Stimulated activated CD4-positive, alpha-beta T cell treated with anti-CD3 and anti-CD28 coated beads, TNF-alpha, amount 100 ng/mL, for 24 hours (primary cell): ENCODE data around the gene PSMG4.

ENCODE experiments used
- DNase-seq, 3 experiments: peaks; one replicate each; pipeline ENCODE4 v3.0.0-alpha.2; 2020; ENCODE audit warnings: low read depth in 3 of 3

PSMG4 gene

DNA sequence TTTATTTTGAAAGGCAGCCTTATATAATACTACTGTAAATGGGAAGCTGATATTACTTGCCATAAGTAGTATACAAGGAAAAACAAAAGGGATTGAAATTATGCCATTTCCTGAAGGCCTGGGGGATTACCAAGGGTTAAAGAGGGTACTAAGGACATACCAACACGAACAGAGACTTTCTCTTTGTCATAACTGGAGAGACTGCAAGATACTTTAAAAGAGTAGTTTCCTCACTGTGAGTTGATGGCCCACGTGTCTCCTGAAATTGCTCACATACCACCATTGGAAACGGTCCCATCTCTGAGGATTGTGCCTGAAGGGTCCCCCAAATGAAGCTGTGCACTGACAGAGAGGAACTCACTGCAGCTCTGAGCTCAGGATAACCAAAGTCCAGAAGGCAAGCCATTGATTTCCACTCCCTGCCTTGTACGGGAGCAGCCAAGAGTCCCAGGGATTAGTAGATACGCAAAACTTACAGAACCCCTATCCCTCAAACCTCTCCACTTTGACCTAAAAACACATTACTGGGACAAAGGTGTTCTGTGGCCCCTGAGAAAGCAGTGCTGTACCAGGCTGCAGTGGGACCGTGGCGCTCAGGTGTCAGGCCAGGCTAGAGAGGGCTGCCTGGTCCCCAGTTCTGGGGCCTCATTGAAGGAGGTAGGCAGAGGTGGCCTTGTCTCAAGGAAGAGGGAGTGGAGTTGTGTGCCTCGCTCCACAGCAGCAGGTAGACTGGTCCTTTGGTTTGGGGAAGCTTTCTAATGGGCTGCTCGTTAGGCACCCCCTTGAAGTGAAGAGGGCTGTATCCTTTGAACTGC lies 15.2 kb downstream of the PSMG4 start:
- DNase-seq, result no peak

DNA sequence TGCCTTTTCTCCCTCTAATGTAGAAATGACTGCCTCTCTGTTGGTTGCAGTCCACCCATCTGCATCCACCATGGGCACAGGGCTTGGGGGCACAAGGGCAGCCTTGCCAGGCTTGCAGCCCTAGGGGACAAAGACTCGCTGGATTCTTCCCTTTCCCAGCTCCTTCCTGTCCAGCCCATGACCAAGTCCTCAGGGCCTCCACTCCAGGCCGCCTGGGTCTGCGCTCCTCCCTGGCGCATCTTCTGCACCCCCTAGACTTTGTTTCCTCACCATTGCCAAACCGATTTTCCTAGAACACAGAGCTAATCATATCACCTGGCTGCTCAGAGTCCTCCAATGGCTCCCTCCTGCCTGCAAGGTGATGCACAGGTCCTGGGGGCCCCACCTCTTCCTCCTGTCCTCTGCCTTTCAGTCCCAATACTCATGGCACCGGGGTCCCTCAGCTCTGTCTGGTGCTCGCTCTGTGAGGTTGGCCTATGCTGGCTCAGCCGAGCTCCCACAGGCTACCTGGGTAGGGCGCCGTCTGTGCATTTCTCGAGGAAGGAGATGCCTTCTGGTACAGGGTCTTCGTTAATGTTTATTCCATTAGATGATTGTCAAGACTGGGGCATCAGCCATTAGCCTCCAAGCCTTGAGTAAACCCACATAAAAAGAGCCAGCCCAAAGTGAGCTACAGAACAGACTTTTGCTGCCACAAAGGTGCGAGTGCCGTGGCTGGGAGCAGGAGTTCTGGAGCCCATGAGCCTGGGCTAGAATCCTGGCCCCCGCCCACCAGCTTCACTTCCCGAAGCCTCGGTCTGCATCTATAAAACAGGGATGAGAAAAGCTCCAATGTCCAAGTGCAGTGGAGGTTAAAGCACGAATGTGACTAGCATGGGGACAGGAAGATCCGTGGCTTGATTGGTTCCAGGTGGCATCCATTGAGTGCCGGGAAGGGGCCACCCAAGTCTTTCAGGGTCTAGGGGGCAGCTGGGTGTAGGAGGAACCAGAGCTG lies 17.7 kb downstream of the PSMG4 start:
- no peak for DNase-seq

DNA sequence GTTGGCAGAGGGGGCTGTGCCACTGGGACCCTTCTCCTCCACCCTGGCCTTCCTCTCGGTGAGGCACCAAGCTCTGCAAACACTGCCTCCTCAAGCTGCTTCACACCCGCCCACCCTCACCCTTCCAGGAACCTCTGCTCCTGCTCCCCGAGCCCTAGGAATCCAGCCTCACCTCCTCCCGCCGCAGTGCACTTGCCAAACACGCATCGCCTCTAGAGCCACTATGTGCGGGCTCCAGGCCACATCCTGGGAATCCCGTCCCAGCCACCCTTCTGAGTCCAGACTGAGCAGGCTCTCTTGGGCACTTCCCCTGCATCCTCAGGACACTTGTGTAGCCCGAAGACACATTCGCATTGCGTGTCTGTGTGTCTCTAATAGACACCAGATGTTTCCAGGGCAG lies 18.5 kb downstream of the PSMG4 start:
- DNase-seq, result no peak

DNA sequence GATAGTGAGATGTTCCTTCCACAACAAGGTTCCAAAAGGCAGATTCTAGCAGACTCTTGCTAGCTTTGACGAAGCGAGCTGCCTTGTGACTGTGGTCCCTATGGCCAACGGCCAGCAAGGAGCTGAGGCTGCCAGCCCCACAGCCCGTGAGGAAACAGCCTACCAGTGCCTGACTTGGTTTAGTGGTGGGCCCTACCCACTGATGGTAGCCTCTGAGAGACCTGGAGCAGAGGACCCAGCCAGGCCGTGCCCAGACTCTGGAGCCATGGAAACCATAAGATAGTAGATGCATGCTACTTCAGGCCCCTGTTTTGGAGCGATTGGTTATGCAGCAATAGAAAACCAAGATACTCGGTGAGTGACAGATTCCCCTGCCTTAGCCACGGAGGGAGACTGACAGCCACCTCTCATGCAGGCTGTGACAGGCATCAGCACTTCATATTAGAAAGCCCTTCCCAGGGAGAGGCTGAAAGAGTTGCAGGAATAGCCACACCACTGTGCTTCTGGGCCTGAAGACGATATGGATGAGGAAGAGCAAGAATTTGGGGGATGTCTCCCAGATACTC lies 19.2 kb downstream of the PSMG4 start:
- DNase-seq, result no peak

DNA sequence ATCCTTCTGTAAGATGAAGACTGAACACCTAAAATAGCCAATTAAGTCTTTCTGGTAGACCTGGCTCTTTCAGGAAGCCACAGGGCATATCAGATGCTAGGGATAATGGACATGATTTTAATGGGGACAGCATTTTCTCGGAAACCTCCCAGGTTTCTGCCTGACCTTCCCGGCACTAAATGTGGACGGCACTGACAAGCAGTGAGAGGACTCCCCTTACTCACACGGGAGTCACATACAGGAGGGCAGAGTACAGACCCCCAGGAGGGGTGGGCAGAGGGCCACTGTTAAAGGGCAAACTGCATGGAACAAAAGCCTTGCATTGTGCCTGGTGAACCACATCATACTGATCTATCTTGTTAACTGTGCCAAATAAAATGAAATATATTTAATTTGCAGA lies 19.9 kb downstream of the PSMG4 start:
- DNase-seq, result no peak

DNA sequence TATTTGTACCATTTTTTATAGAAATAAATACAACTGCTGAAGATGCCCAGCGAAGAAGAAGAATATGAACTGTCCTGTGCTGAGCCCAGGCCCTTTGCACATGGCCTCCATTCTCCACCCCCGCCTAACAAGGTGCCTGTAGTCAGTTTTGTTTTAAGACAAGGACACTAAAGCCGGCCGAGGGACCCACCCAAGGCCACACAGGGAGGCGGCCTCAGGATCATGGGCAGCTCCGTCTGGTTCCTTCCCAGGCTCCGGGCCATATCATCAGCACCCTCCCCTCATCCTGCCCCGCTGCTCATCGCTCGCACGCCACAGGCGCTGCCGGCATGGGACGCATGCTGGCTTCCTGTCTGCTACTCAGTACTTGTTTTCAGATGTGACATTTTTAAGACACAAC lies 21.3 kb downstream of the PSMG4 start:
- DNase-seq, result no peak

DNA sequence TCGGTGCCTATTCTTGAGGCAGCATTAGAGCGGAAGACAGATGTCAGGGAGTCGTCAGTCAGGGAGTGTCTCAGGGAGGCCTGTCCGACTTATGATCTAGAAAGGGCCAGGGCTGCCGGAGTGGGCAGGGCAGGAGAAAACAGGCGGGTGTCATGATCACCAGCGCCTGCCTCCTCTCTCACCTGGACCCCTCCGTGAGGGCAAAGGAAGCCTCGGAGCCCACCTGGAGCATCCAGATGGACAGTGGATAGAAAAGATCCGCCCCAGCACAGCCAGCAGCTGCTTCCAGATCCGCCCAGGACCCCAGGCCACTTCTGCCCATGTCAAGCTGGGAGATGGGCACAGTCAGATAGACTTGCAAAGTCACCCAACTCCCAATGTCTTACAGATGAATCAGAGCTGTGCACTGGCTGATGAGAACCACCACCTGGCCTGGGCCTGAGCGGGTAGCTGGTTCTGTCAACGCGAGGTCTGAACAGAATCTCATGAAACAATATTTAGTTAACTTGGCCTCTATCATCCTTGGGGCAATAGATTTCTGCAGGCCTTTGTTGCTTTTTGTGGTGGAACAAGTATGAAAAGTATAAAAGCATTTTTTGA lies 22.2 kb downstream of the PSMG4 start:
- no peak for DNase-seq

DNA sequence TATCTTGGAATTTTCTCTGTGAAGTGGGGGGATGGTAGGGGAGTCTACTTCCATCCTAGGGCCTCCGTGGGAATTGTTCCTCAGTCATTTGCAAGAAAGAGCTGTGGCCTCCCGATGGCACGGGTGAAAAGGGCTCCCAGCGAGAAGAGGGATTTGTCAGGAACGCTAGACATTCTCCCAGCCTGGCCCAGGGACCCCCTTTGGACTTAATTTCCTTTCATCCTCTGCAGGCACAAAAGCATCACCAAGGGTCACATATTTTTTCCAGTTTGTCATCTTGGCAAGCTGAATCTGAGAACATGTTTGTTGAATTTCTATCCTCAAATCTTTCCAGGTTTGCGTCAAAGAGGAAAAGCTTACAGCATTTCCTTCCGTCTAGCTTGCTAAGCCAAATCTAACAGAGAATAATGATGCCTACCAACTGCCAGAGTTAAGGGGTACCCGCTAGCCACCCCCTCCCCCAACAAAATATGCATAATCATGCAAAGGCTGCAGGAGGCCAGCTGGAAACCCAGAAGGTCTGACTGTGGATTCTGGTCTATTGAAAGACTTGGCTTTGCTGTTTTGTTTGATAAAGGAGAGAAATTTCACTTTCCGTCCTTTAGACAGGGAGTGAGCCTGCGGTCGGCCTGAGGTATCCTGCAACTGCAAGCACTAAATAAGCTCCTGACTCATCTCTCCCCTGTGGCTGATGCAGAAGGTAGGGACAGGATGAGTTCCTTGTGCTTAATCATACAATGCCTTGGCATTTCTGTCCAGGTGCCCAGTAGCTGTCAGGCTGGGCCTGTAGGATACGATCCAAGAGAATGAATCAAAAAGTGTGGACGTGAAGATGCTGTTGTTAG lies 23.1 kb downstream of the PSMG4 start:
- DNase-seq, result no peak

DNA sequence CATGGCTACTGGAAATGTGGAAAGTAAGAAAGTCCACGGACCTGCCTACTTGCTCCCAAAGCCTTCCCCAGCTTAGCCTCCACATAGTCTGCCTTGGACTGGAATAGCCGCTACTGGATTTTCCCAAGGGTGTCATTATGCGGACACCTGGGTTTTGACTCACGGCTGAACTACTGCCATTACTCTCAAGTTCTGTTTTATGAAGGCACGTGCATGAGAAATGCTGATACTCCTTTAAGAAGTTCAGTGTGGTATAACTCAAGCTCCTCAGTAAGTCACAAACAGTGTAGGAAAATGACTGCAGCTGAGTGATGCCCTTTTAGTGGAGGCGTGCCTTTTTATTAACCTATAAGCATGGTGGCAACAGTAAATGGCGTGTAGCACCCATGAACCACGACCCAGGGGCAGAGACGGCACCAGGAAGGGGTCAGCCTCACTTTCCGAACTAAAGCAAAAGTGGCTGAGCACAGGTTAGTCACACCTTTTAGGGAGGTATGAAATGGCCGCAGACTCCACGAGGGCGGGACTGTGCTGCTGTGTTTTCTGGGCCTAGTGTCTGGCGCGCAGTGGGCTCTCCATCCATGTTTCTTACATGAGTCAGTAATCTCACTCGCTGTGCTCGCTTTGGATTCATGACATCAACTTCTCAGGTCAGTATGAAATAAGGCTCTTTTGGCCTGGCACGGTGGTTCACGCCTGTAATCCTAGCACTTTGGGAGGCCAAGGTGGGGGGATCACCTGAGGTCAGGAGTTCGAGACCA lies 23.9 kb downstream of the PSMG4 start:
- no peak for DNase-seq

DNA sequence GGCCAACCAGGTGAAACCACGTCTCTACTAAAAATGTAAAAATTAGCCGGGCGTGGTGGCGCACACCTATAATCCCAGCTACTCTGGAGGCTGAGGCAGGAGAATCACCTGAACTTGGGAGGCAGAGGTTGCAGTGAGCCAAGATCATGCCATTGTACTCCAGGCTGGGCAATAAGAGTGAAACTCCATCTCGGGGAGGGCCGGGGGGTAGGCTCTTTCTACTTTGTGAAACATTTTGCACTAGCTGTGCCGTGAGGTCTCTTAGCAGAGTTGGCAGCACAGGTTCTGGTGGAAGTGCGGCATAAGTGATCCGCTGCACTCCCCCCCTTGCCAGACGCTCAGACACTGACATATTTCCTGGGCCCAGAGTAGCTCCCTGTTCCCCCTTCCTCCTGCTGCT lies 24.5 kb downstream of the PSMG4 start:
- no peak for DNase-seq

DNA sequence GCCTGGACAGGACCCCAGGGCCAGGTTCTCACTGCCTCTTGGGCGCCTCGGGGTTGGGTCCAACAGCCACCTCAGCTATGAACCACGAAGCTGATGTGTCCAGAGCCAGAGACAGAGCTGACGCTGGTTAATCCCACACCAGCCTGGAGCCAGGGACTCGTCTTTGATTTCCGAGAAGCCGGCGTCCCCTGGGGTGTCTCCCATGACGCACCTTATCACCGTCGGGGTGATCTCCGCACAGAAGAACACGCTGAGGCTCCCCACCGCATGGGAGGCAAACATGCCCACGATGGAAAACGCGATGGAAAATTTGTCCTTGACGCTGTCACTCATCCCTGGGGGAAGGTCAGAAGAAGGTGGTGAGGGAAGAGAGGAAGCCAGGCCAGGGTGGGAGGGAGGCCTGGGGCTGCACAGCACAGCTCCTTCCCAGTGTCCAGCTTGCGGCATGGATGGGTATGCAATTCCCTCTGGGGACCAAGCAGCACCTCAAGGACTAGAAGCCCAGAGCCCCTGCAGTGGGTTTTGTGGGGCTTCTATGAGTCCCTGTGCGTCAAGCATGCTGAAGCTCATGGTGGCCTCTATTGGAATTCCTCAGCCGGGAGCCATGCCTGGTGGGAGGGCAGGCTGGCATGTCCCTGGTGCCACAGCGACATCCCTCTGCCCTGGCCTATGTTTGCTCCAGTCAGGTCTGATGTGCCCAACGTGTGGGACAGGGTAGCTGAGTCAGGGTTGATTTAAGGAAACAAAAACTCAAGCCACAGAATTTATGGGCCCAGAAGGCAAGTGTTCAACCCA lies 25.1 kb downstream of the PSMG4 start:
- DNase-seq, result no peak

DNA sequence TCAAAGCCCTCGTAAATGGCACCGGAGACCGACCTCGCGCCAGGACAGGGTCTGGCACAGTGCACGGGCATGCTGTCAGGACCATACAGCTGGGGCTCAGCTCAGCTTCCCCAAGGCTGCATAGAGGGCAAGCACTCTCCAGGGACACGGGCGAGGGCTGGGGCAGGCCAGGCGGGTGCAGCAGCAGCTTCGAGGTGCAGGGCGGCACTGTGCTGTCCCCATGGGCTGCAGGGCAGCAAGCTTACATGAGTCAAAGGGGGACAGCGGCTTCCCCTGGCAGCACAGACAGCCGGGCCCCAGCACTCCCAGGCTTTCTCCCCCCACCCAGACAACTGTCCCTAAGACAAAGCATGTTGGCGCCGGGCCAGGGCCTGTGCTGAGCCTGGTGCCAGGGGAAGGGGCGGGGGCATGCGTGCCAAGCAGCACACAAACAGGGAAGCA lies 25.7 kb downstream of the PSMG4 start:
- DNase-seq, result no peak

DNA sequence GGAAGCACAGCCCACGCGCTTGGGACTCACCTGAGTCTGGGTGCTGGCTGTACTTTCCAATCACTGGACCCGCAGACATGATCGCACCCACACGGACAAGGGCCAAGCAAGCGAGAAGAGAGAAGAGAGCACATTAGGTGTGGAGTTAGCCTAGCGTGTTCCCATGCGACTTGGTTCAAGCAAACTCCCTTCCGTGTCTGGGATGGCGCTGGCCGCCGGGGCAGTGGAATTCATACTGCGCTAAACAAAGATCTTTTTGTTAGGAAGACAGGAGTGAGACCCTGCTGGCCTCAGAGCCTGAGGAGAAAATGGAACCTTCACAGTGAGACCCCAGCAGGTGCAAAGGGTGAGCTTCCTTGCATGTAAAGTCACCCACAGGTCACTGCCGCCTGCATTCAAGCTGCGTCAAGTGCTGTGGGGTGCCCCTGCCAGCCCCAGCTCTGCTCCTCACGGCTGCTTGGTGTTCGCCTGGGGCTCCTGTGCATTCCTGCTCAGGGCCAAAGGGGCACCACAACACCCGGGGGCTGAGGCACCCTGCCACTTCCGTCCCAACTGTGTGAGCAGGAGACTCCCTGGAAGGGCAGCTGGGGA lies 26.4 kb downstream of the PSMG4 start:
- DNase-seq, result no peak

DNA sequence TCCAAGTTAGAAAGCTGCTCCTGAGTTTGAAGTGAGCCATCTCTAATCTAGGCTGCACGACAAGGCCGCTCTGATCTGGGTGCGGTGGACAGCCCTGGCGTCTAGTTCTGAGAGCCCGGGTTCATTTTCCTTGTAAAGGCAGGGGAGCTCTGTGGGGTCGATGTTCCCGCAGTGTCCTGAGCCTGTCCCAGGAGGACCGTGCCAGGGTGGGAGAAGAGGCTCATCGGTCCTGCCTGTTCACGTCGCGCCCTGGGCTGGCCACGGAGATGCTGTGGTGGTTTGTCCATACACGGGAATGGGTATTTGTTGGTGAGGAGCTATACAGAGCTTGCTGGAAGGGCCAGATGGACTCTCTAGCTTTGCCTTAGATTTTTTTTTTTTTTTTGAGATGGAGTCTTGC lies 27.0 kb downstream of the PSMG4 start:
- DNase-seq, result no peak

DNA sequence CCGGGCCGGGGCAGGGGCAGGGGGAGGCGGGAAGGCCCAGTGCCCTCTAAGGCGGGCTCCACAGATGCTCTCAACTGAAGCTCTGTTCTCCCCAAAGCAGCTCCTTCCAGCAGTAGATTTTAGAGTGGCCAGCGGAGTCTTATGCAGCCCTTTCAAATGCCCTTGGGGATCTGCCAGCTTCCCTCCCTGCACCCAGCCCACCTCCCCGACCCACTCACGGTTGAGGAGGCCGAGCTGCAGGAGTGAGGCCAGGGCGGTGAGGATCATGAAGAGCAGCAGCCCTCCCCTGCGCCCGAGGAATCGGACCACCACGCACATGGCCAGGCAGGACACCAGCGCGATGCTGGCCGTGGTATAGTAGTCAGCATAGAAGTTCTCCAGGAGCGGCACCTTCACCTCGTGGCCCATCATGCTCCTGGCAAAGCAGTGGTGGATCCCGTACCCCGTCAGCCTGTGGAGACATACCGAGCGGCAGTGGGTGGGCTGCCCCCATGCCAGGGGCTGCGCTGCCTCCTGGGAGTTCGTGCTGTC lies 28.0 kb downstream of the PSMG4 start:
- no peak for DNase-seq

DNA sequence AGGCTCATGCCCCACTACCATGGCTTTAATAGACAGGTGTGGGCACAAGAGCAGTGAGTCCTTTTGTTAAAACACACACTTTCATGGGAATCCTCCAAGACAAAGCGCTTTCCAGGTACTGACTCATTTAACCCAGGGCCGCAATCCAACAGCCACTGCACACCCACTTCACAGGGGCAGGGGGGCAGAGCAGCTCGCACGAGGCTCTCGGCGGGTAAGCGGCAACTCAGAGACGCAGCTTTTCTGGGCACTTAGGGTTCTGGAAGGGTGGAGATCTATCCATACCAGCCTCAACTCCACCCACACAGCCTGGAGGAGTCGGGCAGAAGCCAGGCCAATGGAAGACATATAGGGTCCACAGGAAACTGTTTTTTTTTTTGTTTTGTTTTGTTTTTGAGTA lies 28.6 kb downstream of the PSMG4 start:
- DNase-seq, result no peak

DNA sequence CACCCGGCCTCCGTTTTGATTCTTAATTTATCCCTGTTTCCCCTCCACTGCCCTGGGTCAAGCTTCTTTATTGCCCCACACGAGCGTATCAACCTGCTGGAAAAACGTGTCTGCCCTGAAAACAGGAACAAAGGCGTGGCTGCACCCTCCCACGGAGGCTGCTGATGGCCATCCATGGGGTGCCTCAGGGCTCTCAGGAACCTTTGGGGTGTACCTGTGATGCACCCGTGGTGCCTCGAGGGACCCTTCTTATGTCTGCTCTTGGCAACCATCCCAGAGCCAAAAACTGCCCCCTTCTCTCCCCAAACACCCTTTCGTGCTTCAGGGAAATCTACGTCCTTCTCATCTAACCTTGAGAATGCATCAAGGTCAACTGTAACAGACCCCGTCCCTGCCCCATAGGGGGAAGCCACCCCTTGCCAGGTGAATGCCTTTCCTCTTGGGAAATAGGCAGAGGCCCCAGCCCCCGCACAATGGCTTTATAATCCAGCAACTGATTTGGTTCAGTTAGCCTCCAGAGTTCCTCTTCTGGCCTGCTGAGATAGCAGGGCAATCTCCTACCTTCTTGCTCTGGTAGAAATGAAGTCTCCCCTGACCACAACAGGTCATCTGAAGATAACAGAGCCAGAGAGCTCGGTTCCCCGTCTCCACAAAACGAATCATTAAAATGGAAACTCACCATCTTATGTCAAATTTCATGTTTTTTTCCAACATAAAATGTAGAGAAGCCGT lies 29.4 kb downstream of the PSMG4 start:
- DNase-seq, result no peak
